DND-41 (cell line): Measurements from ENCODE around the gene COL4A6.

Source experiments
- EZH2 ChIP-seq: IDR thresholded peaks from 3 replicates; pipeline ENCODE4 v1.6.1; 2012; ENCODE audit warnings: borderline replicate concordance, low read depth, mild to moderate bottlenecking, moderate library complexity, low read length, inconsistent platforms; ENCODE audit not compliant: severe bottlenecking
- TF ChIP-seq, protein P1 (sequence below): IDR thresholded peaks from 2 replicates; pipeline ENCODE4 v1.5.1; 2012; ENCODE audit warnings: borderline replicate concordance, low read length, moderate library complexity, mild to moderate bottlenecking; ENCODE audit not compliant: poor library complexity, severe bottlenecking; ENCODE audit errors: extremely low read depth

- TF ChIP-seq, protein P1, sequence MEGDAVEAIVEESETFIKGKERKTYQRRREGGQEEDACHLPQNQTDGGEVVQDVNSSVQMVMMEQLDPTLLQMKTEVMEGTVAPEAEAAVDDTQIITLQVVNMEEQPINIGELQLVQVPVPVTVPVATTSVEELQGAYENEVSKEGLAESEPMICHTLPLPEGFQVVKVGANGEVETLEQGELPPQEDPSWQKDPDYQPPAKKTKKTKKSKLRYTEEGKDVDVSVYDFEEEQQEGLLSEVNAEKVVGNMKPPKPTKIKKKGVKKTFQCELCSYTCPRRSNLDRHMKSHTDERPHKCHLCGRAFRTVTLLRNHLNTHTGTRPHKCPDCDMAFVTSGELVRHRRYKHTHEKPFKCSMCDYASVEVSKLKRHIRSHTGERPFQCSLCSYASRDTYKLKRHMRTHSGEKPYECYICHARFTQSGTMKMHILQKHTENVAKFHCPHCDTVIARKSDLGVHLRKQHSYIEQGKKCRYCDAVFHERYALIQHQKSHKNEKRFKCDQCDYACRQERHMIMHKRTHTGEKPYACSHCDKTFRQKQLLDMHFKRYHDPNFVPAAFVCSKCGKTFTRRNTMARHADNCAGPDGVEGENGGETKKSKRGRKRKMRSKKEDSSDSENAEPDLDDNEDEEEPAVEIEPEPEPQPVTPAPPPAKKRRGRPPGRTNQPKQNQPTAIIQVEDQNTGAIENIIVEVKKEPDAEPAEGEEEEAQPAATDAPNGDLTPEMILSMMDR: no peak
- TF ChIP-seq EZH2: no peak
These were observed 221.8 kb downstream of the COL4A6 start for GRCh38 chrX:108216405-108216804.
